Measurements from ENCODE around the gene CEP152. TPM values are rescaled to one million over a fixed set of nuclear protein-coding genes. Genes with fewer than 3 reads are reported as not detected.
A peak's percentile ranks its signal among the peaks of the same experiment; 100 is the strongest.
"Not testable (repeated sequence)": the region's sequence is repeated elsewhere in the genome, so short reads cannot be mapped to it uniquely, and the experiment has no call there.

CEP152 gene
- total RNA-seq (10 to 100 TPM; 10.5 to 11.5 TPM), polyA plus RNA-seq (1 to 10 TPM; 3.1 to 5.1 (median 3.7) TPM), total RNA-seq (20.0 to 43.6 (median 32.3) reads per million in 6 experiments)

DNA sequence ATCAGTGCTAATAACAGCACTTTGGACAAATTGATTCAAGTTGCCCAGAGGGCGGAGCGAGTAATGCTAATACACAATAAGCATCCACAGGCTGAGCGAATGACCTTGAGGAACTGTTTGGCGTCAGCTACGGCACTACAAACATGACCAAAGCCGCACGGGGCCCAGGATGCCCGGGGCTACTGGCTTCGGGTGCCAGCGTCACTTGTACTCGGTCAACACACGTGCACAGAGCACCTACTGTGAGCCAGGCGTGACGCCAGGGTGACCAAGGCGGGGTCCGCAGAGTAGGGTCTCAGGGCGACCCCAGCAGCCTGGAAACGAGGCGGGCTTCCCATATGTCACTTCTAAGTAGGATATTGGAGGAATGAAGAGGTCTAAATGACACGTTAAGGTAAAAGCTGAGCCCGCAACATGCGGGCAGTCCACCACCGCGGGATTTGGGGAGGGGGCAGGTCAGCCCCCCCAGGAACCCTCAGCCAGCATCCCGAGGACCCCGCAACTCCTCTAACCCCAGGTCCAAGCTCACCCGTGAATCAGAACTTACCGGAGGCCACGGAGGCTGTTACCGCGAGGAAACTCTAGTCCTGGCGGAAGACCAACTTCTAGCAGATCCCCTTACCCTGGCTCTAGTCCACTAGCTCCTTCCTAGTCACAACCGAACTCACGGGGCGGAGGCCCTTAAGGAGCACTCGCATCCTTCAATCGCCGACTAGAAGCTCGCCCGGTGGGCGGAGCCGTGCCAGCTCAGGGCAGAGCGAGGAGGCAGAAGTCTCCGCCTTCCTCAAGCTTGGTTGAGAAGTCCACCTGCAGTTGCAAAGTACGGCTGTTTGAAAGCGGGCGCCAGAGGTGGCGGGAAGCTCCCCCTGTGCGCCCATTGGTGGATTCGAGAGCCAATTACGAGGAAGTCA lies at the start of gene CEP152:
Gene CEP152 (minus strand): TSS at position 656 of the 911 bp plus-strand sequence. CDS start 5,420 bp downstream, outside the sequence.
- Mint-ChIP-seq H3K27ac (peak within 1 kb of the TSS; percentile 39 to 93 (median 91)), H3K4me3 (peak within 1 kb of the TSS; percentile 86 to 95 (median 94)), H3K9me3 (no peaks in the 10 kb centered on the region), H3K27me3 (peaks cover 0 to 5% (median 3%) of the 10 kb centered on the region in 5 donors), H3K4me1 (peaks cover 16 to 41% (median 25%) of the 10 kb centered on the region in 4 donors), H3K36me3 (no peaks in the 10 kb centered on the region)
- POLR2A ChIA-PET = interaction anchor here (0.7 to 1.6 kb wide), 5 partner anchors 10 to 1545 kb away, joined by 3 to 8 read pairs (median 5); partner anchors contain the start of genes DTWD1, EID1, FAM227B and GABPB1
- peak; percentile 93 to 99 (median 98) for DNase-seq
- peak; percentile 96 for ATAC-seq

DNA sequence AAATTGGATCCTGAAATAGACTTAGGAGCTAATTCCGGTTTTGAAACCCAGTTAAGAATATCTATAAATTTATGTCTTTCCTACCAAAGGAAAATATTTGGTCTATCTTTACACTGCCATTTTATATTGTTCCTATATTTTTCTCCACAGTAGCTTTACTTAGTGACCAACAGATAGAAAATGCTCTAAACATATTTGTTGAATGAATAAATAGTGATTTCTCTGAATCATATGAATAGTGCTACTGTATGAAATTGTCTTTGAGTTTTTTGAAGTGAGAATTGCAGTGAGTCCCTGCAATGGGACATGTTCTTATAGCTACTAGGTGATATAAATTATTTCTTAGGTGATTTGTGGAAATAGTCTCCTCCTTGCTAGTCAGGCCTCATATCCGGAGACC lies 48.6 kb upstream of the CEP152 start:
- peaks cover 0 to 5% (median 1%) of the 10 kb centered on the region in 5 donors for H3K27me3 Mint-ChIP-seq
- H3K27ac Mint-ChIP-seq = no peak overlapping the region
- H3K4me1 Mint-ChIP-seq = peaks cover 0 to 2% (median 0%) of the 10 kb centered on the region in 4 donors
- POLR2A ChIA-PET = no interaction called here
- H3K4me3 Mint-ChIP-seq = no peak overlapping the region
- no peaks in the 10 kb centered on the region for H3K9me3 Mint-ChIP-seq
- no peaks in the 10 kb centered on the region for H3K36me3 Mint-ChIP-seq
- ATAC-seq (no peak), DNase-seq (no peak)

DNA sequence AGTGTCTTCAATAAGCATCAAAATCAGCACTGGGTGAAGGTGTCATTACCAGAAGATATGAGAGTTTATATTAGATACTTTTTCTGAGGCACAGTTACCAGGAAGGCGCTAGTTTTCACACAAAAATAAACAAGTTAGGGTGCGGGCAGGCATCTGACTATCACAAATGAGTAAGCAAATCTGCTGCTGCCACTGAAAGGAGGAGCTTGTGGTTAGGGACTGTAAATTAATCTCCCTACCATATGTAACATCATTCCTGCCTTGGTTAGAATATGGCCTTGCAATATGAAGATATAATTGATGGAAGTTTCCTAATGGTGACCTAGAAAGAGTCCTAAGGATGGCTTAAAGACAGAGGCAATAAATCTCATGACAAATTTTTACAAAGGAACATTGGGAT lies 47.5 kb upstream of the CEP152 start:
- DNase-seq (no peak), ATAC-seq (no peak)
- Mint-ChIP-seq H3K36me3 (no peaks in the 10 kb centered on the region), H3K4me3 (no peak overlapping the region), H3K9me3 (no peaks in the 10 kb centered on the region), H3K27me3 (peaks cover 0 to 5% (median 1%) of the 10 kb centered on the region in 5 donors), H3K27ac (peak overlapping the region in 1 of 10 donors; percentile 4), H3K4me1 (peaks cover 0 to 2% (median 0%) of the 10 kb centered on the region in 4 donors)
- POLR2A ChIA-PET = no interaction called here

DNA sequence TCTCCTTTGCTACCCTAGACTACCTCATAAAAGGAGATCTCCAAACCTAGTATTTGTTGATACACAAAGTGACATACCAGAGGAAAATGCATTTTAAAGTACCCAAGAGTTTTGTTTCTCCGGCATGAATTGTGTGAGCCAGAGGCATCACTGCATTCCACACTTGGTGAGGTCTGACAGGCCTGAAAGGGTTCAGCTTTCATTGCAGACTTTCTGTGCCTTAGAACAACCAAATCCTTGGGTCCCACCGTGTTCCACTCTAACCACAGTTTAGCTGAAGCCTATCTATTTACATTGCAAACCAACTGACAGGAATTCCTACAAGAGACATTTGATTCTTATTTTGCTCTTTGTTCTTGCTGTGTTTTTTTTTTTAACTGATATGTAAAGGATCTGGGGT lies 46.1 kb upstream of the CEP152 start:
- DNase-seq (no peak), ATAC-seq (no peak)
- no peaks in the 10 kb centered on the region for H3K36me3 Mint-ChIP-seq
- H3K27ac Mint-ChIP-seq = no peak overlapping the region
- peaks cover 0 to 6% (median 3%) of the 10 kb centered on the region in 5 donors for H3K27me3 Mint-ChIP-seq
- H3K4me1 Mint-ChIP-seq = peaks cover 0 to 2% (median 0%) of the 10 kb centered on the region in 4 donors
- H3K9me3 Mint-ChIP-seq = no peaks in the 10 kb centered on the region
- POLR2A ChIA-PET = no interaction called here
- H3K4me3 Mint-ChIP-seq = no peak overlapping the region

DNA sequence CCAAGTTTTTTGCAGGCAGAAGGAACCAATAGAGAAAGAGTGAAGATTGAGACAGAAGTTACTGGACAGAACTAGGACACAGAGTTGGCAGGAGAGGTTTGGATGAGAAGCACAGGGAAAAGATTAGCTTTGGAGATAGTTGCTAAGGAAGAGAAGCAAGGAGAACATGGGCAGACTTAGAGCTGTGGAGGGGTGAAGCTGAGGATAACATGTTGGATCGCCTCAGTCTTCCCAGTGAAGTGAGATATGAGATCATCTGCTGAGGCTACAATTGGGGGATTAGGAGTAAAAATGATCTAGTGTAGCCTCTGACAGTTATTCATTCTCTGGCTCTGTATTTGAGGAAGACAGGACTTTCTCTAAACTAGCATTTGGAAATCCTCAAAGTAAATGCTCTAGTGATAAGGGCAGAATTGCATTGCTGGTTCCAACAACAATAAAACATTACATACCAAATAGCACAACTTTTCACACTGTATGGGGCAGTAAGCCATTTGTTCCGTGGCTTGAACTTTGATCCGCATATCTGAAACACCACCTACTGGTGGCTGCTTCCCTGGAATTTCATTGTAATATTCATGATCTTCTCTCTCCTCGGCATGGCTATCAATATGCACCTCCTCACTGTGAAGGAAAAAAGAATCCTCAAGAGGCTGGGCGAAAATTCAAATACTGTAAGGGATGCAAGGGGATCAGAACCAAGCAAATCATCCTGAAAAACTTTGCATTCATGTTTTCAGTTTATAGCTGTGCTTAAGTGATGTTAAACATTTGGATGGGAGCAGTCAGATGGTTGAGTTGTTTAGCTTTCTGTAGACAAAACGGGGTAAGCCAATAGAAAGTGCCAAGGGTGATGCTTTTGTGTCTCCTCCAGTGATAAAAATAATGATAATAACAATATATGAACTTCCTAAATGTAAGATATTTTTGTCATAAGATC lies 44.9 kb upstream of the CEP152 start:
- DNase-seq (no peak), ATAC-seq (no peak)
- Mint-ChIP-seq H3K36me3 (no peaks in the 10 kb centered on the region), H3K9me3 (no peaks in the 10 kb centered on the region), H3K4me3 (no peak overlapping the region), H3K27me3 (peaks cover 0 to 12% (median 8%) of the 10 kb centered on the region in 5 donors), H3K27ac (no peak overlapping the region), H3K4me1 (peaks cover 0 to 2% (median 0%) of the 10 kb centered on the region in 4 donors)
- POLR2A ChIA-PET = no interaction called here

- ATAC-seq, H3K36me3 Mint-ChIP-seq, H3K4me3 Mint-ChIP-seq, H3K4me1 Mint-ChIP-seq, DNase-seq, H3K9me3 Mint-ChIP-seq, H3K27ac Mint-ChIP-seq, POLR2A ChIA-PET: not testable (repeated sequence)
- H3K27me3 Mint-ChIP-seq = peaks cover 4 to 16% (median 11%) of the 10 kb centered on the region in 5 donors
Measured at GRCh38 chr15:48854434-48854833, 43.6 kb upstream of the CEP152 start.

GRCh38 chr15:48851956-48852355 lies 41.1 kb upstream of the CEP152 start:
- no peak overlapping the region for H3K27ac Mint-ChIP-seq
- no peaks in the 10 kb centered on the region for H3K9me3 Mint-ChIP-seq
- peaks cover 0 to 3% (median 0%) of the 10 kb centered on the region in 4 donors for H3K4me1 Mint-ChIP-seq
- no peaks in the 10 kb centered on the region for H3K36me3 Mint-ChIP-seq
- H3K4me3 Mint-ChIP-seq = no peak overlapping the region
- DNase-seq (no peak), ATAC-seq (no peak)
- H3K27me3 Mint-ChIP-seq = peaks cover 6 to 22% (median 19%) of the 10 kb centered on the region in 5 donors
- POLR2A ChIA-PET = no interaction called here

DNA sequence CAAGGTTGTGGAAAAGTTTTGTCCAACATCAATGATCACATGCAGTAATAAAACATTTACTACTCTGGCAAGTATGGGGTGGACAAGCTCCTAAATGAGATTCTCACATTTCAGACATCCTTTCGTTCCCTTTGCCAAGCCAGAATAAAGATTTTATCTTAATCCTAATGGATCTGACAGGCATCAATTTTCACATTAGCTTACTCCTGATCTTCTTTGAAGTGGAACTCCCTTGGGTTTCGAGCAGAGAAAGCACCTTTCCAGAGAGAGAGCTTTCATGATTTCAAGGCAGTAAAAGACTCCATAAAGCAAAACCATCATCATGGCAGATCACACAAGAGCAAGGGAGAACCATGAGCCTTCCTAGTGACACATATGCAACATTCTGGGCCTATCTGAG lies 39.8 kb upstream of the CEP152 start:
- POLR2A ChIA-PET = no interaction called here

DNA sequence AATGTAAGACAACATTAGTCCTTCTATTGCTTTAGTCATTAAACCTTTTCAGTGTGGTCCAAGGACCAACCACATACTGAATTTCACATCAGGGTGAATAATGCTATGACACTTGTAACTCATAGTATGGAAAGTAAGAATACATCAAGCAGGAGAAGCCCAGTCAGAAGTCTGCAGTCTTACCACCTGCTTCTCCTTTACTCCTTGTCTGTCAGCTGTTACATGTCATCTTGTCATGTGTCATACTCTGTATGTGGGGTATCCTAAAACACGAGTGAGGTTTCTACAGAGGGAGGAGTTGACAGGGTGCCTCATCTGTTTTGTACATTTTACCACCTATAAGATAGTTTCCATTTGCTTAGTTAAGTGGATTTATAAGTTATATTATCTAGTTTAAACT lies 34.3 kb upstream of the CEP152 start:
- peaks cover 0 to 1% (median 0%) of the 10 kb centered on the region in 4 donors for H3K4me1 Mint-ChIP-seq
- no peaks in the 10 kb centered on the region for H3K36me3 Mint-ChIP-seq
- no peak for ATAC-seq
- peaks cover 1 to 12% (median 10%) of the 10 kb centered on the region in 5 donors for H3K27me3 Mint-ChIP-seq
- POLR2A ChIA-PET = no interaction called here
- no peak for DNase-seq
- H3K9me3 Mint-ChIP-seq = peaks cover 0 to 9% (median 0%) of the 10 kb centered on the region in 9 donors
- H3K4me3 Mint-ChIP-seq = no peak overlapping the region
- H3K27ac Mint-ChIP-seq = no peak overlapping the region

More for the DNA sequence above, 39.8 kb upstream of the CEP152 start:
- Mint-ChIP-seq H3K36me3 (no peaks in the 10 kb centered on the region), H3K9me3 (no peaks in the 10 kb centered on the region), H3K27ac (no peak overlapping the region), H3K27me3 (peaks cover 6 to 22% (median 19%) of the 10 kb centered on the region in 5 donors), H3K4me1 (peaks cover 0 to 3% (median 0%) of the 10 kb centered on the region in 4 donors), H3K4me3 (no peak overlapping the region)
- DNase-seq = no peak
- ATAC-seq = no peak

DNA sequence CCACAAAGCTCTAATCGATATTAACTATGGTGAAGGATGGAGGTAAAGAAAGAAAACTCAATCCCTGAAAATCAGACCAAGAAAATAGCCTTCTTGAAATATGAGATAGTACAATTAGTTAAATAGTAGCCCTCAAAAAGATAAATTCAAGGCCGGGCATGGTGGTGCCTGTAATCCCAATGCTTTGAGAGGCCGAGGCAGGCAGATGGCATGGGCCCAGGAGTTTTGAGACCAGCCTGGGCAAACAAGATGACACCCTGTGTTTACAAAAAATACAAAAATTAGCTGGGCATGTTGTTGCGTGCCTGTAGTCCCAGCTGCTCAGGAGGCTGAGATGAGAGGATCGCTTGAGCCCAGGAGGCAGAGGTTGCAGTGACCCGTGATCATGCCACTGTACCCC lies 31.6 kb upstream of the CEP152 start:
- no peak for ATAC-seq
- DNase-seq = no peak
- no peak overlapping the region for H3K27ac Mint-ChIP-seq
- no peaks in the 10 kb centered on the region for H3K4me1 Mint-ChIP-seq
- H3K27me3 Mint-ChIP-seq = peaks cover 0 to 5% (median 0%) of the 10 kb centered on the region in 5 donors
- H3K4me3 Mint-ChIP-seq = no peak overlapping the region
- POLR2A ChIA-PET = no interaction called here
- H3K36me3 Mint-ChIP-seq = no peaks in the 10 kb centered on the region
- peaks cover 0 to 9% (median 0%) of the 10 kb centered on the region in 9 donors for H3K9me3 Mint-ChIP-seq

DNA sequence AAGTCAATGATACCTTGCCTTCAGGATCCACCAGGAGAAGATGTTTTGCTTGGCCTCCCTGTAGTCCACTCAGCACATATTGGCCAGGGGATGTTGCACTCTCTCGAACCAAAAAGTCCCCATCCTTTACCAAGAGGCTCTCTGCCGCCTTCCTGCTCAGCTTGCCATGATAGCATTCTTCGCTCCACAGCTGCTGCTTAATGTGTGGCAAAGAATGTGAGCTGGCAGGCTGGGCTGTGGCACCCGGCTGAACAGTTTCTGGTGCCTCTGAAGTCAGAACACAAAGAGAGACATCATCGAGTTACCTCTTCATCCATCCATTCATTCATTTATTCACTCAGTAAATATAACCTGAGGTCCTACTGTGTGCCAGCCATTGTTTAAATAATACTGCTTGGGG lies 23.9 kb upstream of the CEP152 start:
- H3K27ac Mint-ChIP-seq = no peak overlapping the region
- H3K9me3 Mint-ChIP-seq = peaks cover 8 to 29% (median 17%) of the 10 kb centered on the region in 9 donors
- peaks cover 8 to 39% (median 18%) of the 10 kb centered on the region in 5 donors for H3K27me3 Mint-ChIP-seq
- no peak for ATAC-seq
- POLR2A ChIA-PET = no interaction called here
- DNase-seq = no peak
- H3K4me1 Mint-ChIP-seq = no peaks in the 10 kb centered on the region
- H3K4me3 Mint-ChIP-seq = no peak overlapping the region
- H3K36me3 Mint-ChIP-seq = peaks cover 0 to 25% (median 0%) of the 10 kb centered on the region in 3 donors

- no peak for DNase-seq
- Mint-ChIP-seq H3K27ac (no peak overlapping the region), H3K36me3 (peaks cover 0 to 25% (median 0%) of the 10 kb centered on the region in 3 donors), H3K4me3 (no peak overlapping the region), H3K27me3 (peaks cover 10 to 39% (median 18%) of the 10 kb centered on the region in 5 donors), H3K9me3 (peaks cover 8 to 29% (median 17%) of the 10 kb centered on the region in 9 donors), H3K4me1 (no peaks in the 10 kb centered on the region)
- no peak for ATAC-seq
- POLR2A ChIA-PET = no interaction called here
Measured at GRCh38 chr15:48833526-48834239, 22.8 kb upstream of the CEP152 start.
